Thoracic aorta (tissue), 2 donors: ENCODE measurements around the gene CLDN2. TPM values are rescaled to one million over a fixed set of nuclear protein-coding genes. Genes with fewer than 3 reads are reported as not detected.

Experiments
- ATAC-seq: fragments of 150-250 bp; one replicate; pipeline ENCODE4 v1.8.0; 2017; ENCODE audit warnings: low read depth; ENCODE audit not compliant: insufficient number of reproducible peaks, low FRiP score
- DNase-seq: peaks from one replicate; pipeline ENCODE4 v3.0.0-alpha.2; 2020; ENCODE audit warnings: low spot score
- H3K27ac ChIP-seq, 2 donors: fragments of 200-600 bp; sonication (generic); 1 replicate in 1 of 2; 2 replicates in 1 of 2; pipeline ENCODE4 v1.5.1; 2016; ENCODE audit warnings: mild to moderate bottlenecking in 2 of 2, moderate library complexity in 2 of 2
- H3K27me3 ChIP-seq: fragments of 200-600 bp; sonication (generic); replicated peaks from 2 replicates; pipeline ENCODE4 v1.6.0; 2016; ENCODE audit warnings: mild to moderate bottlenecking; ENCODE audit not compliant: insufficient read depth
- H3K36me3 ChIP-seq: fragments of 200-600 bp; sonication (generic); one replicate; pipeline ENCODE4 v1.5.1; 2016
- H3K4me1 ChIP-seq, 2 donors: fragments of 200-600 bp; sonication (generic); 1 replicate in 1 of 2; 2 replicates in 1 of 2; pipeline versions ENCODE4 v1.5.1 to v1.6.0; 2016; ENCODE audit warnings: low read depth in 2 of 2, mild to moderate bottlenecking in 1 of 2; ENCODE audit not compliant: control insufficient read depth in 1 of 2
- H3K4me3 ChIP-seq: fragments of 200-600 bp; sonication (generic); 2 replicates; pipeline ENCODE4 v1.5.1; 2016; ENCODE audit warnings: mild to moderate bottlenecking
- H3K9me3 ChIP-seq: fragments of 200-600 bp; sonication (generic); 2 replicates; pipeline ENCODE4 v1.5.1; 2016
- CTCF ChIP-seq: fragments of 200-600 bp; sonication (generic); IDR thresholded peaks from one replicate; pipeline ENCODE4 v1.5.1; 2019; ENCODE audit warnings: antibody characterized with exemption
- total RNA-seq, 2 donors: library from RNA; depleted of rRNA; stranded (reverse); fragments of >200 nt; gene quantifications; one replicate each; pipeline versions ENCODE4 v1.1.0 to v1.2.3, GENCODE V29; 2016

Gene CLDN2
- total RNA-seq, 2 donors from 2014 or later = not detected

GRCh38 chrX:106891762-106892460 is 28.3 kb upstream of the CLDN2 start:
- Histone ChIP-seq H3K27ac (no peak overlapping the region), H3K4me1 (no peaks in the 10 kb centered on the region), H3K9me3 (no peaks in the 10 kb centered on the region), H3K36me3 (no peaks in the 10 kb centered on the region), H3K27me3 (no peaks in the 10 kb centered on the region), H3K4me3 (no peak overlapping the region)
- no peak for TF ChIP-seq CTCF
- no peak for ATAC-seq
- DNase-seq = no peak

- Histone ChIP-seq H3K27me3 (no peaks in the 10 kb centered on the region), H3K4me3 (no peak overlapping the region), H3K9me3 (no peaks in the 10 kb centered on the region), H3K27ac (no peak overlapping the region), H3K36me3 (no peaks in the 10 kb centered on the region), H3K4me1 (no peaks in the 10 kb centered on the region)
- no peak for DNase-seq
- ATAC-seq = peak; percentile 28
- TF ChIP-seq CTCF = peak; percentile 56
Observed at GRCh38 chrX:106894392-106894909, 25.8 kb upstream of the CLDN2 start.

GRCh38 chrX:106894978-106895452 is 25.2 kb upstream of the CLDN2 start:
- no peak for TF ChIP-seq CTCF
- Histone ChIP-seq H3K9me3 (no peaks in the 10 kb centered on the region), H3K27me3 (no peaks in the 10 kb centered on the region), H3K4me3 (no peak overlapping the region), H3K27ac (no peak overlapping the region), H3K4me1 (no peaks in the 10 kb centered on the region), H3K36me3 (no peaks in the 10 kb centered on the region)
- ATAC-seq (no peak), DNase-seq (no peak)

- Histone ChIP-seq H3K36me3 (no peaks in the 10 kb centered on the region), H3K4me3 (no peak overlapping the region), H3K27ac (no peak overlapping the region), H3K4me1 (no peaks in the 10 kb centered on the region), H3K27me3 (no peaks in the 10 kb centered on the region), H3K9me3 (no peaks in the 10 kb centered on the region)
- ATAC-seq = no peak
- no peak for TF ChIP-seq CTCF
- DNase-seq = no peak
Observed at GRCh38 chrX:106897259-106897658, 22.9 kb upstream of the CLDN2 start.

GRCh38 chrX:106898462-106898861 is 21.7 kb upstream of the CLDN2 start:
- Histone ChIP-seq H3K27me3 (no peaks in the 10 kb centered on the region), H3K9me3 (no peaks in the 10 kb centered on the region), H3K27ac (no peak overlapping the region), H3K4me1 (no peaks in the 10 kb centered on the region), H3K36me3 (no peaks in the 10 kb centered on the region), H3K4me3 (no peak overlapping the region)
- DNase-seq = no peak
- TF ChIP-seq CTCF = no peak
- no peak for ATAC-seq
